Upper lobe of left lung (tissue), 4 donors: ENCODE results near the gene RAB21.

Source experiments
- CTCF ChIP-seq, 6 experiments: fragments of 450-650 bp in 4 of 6; fragments of 200-600 bp in 2 of 6; sonication (generic) in 2 of 6; IDR thresholded peaks; one replicate each; pipeline ENCODE4 v1.5.1; 2016 to 2019; ENCODE audit warnings: antibody characterized with exemption in 6 of 6
- POLR2A ChIP-seq, 4 donors: fragments of 450-650 bp; IDR thresholded peaks; one replicate each; pipeline ENCODE4 v1.5.1; 2016 to 2017; ENCODE audit warnings: antibody characterized with exemption in 4 of 4, mild to moderate bottlenecking in 2 of 4

- TF ChIP-seq CTCF (IDR thresholded peaks at IDR 0.05): no peak
- TF ChIP-seq POLR2A (IDR thresholded peaks at IDR 0.05): no peak
Observed at GRCh38 chr12:71719647-71720370, 34.9 kb upstream of the RAB21 start.
